Endothelial cell of hepatic sinusoid (primary cell): ENCODE results near the gene DLG2.
"Not testable (repeated sequence)": the region's sequence is repeated elsewhere in the genome, so short reads cannot be mapped to it uniquely, and the experiment has no call there.

ENCODE experiments used
- in situ Hi-C: cut with HindIII; loops from 2 replicates; pipeline ENCODE4 v1.10.0; 2017; ENCODE audit warnings: low sequenced_read_pairs

The DLG2 gene

DNA sequence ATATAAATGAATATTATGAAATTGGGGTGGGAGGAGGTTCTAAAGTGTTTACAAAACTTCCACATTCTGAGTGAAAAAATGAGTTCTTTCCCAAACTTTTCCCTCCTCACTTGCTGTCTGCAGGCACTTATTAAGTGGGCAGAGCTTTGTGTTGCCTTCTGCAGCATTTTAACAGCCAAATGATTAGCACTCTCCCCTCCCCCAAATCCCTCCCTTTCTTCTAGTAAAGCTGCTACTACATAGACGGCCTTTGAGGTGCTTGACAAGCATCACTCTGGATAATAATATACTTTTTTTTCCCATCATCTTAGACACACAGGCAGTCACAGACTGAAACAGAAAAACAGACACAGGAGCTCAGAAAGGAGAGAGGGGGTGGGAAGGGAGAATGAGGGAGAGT lies 493.5 kb downstream of the DLG2 start:
- in situ Hi-C loops = no loop called here

DNA sequence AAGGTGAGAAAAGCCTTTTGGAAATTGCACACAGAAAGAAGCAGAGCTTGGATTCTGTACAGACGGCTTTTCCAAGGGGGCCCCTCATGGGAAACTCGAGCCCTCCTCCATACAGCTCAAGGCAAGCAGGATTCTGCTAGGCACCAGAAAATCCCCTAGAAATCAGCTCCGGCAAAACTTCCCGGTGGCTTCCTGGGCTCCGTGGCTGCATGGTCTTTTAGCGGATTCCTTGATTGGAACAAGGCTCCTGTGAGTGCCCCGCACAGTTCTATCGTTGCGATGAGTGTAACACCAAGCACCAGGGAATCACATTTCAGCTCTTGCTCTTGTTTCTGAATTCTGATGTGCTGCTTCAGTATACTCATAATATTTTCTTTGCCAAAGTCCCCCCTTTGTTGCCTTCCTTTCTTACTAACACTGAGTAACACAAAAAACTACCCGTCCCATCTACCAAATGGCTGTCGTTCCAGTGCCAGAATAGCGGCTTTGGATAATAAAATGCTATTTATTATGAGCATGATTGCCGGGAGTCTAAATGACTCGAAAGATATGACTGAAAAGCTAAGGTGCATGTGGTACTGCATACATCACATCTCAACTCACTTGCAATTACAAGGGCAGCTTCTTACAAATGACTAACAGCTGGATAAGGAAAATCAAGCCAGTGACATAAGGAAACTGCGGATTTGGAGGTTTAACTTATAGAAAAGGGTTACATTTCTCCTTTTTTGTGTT lies 494.1 kb downstream of the DLG2 start:
- in situ Hi-C loops = no loop called here

DNA sequence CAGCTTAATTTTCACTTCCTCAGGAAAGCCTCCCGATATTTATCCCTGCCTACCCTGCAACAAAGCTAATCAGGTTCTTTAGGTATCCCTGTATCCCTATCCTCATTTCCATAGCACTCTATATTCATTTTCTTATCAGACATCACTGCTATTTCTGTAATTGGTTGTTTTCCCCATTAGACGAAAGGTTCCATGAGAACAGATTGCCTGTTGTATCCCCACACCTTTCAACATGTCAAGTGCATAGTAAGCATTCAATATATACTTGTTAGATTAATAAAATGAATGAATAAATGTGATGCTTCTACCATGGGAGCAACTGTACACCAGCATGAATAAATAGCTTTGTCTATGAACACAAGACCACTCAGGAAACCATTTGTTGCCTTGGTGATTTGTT lies 499.8 kb downstream of the DLG2 start:
- in situ Hi-C loops = no loop called here

DNA sequence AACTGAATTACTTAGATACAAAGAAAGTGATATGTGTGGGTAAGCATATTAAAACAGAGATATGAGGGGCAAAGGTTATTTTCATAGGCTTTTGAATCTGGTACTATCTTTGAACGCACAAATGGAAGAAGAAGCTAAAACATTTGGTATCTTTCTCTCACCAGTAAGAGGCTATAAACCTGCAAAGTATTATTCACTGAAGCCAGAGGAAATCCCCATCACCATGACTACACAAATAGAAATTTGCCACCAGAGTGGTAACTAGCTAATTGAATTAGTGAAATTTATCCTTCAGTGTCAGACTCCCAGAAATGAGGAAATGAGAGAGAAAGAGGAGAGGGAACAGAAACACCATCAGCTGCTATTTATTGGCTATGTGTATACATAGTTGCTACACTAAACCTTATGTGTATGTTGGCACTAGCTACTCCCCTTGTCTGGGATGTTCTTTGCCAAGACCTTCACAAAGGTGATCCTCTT lies 503.4 kb downstream of the DLG2 start:
- in situ Hi-C loops = no loop called here

- in situ Hi-C loops = no loop called here
These were observed 509.0 kb downstream of the DLG2 start for GRCh38 chr11:85118151-85118550.

- in situ Hi-C loops = no loop called here
These were observed 511.3 kb downstream of the DLG2 start for GRCh38 chr11:85115798-85116197.

DNA sequence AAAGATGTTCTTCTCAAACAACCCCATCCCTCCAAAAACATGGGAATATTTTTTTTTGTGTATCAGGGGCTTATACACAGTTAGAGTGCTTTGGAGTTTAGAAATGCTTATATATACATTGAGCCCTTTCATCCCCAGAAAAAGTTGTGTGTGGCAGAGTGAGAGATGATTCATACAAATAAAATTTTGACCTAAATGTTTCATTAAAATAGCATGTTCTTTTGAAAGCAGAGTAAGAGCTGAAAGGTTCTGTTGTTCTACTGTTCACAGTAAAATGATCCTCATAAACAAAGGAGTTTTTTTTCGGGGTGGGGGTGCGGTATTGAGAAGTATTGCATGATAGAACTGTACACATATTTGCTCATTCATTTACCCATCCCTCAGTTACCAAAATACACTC lies 512.4 kb downstream of the DLG2 start:
- in situ Hi-C loops = no loop called here

GRCh38 chr11:85110246-85110645 lies 516.9 kb downstream of the DLG2 start:
- in situ Hi-C loops = not testable (repeated sequence)

- in situ Hi-C loops = no loop called here
These were observed 518.0 kb downstream of the DLG2 start for GRCh38 chr11:85109141-85109540.

GRCh38 chr11:85105868-85106267 lies 521.3 kb downstream of the DLG2 start:
- in situ Hi-C loops = no loop called here

DNA sequence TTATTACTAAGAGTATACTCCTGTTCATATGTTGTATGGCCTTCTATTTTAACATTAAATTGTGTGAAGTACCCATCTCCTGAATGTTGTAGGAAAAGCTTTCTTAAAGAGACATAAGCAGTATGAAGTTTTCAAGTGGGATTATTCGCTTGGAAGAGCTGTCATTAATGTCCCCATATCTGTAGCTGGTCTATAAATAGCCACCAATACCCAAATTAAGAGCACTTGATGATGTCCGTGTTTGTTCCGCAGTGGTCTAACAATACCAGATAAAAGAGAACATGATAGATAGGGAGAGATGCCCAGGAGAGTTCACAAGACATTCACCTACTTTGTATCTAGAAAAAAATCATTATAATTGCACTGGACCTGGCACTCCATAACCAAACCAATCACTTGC lies 527.6 kb downstream of the DLG2 start:
- in situ Hi-C loops = no loop called here

- in situ Hi-C loops = no loop called here
These were observed 528.1 kb downstream of the DLG2 start for GRCh38 chr11:85098996-85099395.

DNA sequence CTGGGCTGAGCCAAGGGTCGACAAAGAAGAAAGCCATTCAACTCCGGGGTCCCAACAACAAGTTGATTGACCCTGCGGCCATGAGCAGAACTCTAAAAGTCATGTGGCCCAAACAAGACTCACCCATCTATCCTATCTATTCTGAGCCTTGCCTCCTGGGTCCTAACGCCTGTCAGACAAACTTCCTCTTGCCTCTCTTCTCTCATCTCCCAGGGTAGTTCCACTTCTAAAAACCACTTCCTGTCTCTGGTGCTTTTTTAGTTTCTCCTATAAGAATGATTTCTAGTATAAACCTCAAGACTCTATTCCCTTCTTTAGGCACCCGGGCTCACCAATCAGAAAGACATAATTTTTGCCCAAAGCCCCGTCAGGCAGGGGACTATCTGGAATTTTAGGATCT lies 530.2 kb downstream of the DLG2 start:
- in situ Hi-C loops = no loop called here

DNA sequence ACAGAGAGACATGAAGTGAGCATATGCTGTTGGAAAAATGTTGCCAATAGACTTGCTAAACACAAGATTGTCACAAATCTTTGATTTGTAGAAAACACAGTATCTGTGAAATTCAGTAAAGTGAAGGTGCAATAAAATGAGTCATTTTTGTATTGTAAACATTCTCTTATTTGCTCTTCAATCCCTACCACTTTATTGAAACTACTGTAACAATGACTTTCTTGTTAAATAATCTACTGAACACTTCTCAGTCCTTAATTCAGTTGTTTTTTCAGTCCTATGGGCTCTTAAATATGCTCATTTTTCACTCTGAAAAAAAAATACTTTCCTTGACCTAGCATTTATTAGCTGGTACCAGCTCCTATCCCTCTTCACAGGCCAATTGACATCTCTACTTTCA lies 531.9 kb downstream of the DLG2 start:
- in situ Hi-C loops = no loop called here

GRCh38 chr11:85094795-85095194 lies 532.3 kb downstream of the DLG2 start:
- in situ Hi-C loops = no loop called here

- in situ Hi-C loops = no loop called here
These were observed 537.5 kb downstream of the DLG2 start for GRCh38 chr11:85089654-85090053.

- in situ Hi-C loops = no loop called here
These were observed 538.9 kb downstream of the DLG2 start for GRCh38 chr11:85088286-85088685.

- in situ Hi-C loops = no loop called here
These were observed 540.5 kb downstream of the DLG2 start for GRCh38 chr11:85086504-85087284.

DNA sequence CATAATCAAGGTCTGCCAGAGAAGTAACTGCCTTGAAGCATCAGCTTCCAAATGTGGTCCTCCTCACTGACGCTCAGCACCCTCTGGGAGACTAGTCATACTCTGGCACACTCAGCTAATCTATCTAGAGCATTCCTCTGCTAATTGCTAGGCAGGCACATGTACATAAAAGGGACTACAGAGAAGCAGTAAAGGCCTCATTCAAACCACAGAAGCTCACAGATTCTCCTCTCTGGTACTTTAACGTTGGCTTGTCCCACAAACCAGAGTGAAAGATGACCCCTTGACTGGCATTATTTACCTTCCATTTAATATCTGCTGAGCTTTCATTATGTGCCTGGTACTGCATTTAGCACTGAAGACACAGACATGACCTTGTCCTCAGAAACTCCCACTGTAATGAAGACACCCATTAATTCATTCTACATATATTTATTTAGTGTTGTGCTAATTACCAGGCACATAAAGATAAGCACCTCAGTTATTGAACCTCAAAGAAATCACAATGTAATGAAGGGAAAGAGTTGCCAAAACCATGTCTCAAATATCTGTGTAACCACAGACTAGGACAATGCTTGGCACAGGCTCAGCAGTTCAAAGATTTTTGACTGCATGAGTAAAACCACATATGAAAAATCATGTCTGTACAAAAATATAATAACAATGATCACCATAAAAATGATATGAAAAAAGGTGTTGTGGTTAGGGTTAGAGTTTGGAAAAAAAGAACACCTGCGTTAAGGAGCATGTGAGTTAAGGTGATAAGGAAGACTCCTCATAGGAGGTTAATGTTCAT lies 550.4 kb downstream of the DLG2 start:
- in situ Hi-C loops = no loop called here

DNA sequence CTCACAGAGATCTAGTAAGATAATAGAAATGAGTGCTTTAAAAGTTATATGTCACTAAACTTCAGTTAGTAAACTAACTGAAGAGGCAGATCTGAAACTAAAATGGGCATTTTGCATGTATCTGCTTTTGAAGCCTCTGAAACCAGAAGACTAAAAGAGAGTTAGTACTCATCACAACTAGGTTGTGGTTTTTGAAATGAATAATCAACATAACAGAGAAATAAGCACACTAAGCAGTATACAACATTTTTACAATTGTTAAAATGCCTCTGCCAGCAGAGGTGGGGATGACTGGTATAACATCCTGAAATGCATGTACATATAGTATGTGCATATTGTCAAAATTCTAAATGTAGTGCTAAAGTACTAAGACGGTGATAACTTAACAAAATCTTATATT lies 564.5 kb downstream of the DLG2 start:
- in situ Hi-C loops = no loop called here

DNA sequence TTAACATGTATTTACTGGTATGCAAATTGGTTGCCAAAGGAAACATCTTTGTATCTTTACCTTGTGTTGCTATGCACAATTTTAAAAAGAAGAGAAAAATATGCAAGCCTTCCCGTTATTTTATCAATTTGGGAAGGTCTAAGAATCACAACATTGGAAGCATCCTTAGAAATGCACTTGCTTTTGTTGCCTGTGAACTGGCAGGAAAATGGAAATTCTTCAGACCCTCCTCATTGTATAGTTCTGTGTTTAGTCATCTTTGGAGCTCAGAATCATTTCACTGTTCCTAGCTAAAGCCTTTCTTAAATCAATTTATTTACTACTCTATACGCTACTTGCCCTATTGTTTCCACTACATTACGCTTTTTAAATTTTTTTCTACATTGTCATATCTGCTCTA lies 574.5 kb downstream of the DLG2 start:
- in situ Hi-C loops = no loop called here

GRCh38 chr11:85048801-85049200 lies 578.3 kb downstream of the DLG2 start:
- in situ Hi-C loops = no loop called here
